HG03460 (cell line): ENCODE measurements around the gene PALM3.
A peak's percentile ranks its signal among the peaks of the same experiment; 100 is the strongest.

Experiments
- ATAC-seq: cut with Tn5 transposase; IDR thresholded peaks from one replicate; pipeline ENCODE4 v1.9.1; 2021; ENCODE audit not compliant: unreplicated experiment

PALM3 gene

GRCh38 chr19:14089662-14090508 is 28.0 kb upstream of the PALM3 start:
- ATAC-seq, result peak; percentile 11

- ATAC-seq, result no peak
Measured at GRCh38 chr19:14089412-14089661, 27.5 kb upstream of the PALM3 start.

GRCh38 chr19:14088634-14089411 is 26.9 kb upstream of the PALM3 start:
- no peak for ATAC-seq

- no peak for ATAC-seq
Measured at GRCh38 chr19:14086098-14086497, 24.2 kb upstream of the PALM3 start.

GRCh38 chr19:14085309-14085995 is 23.6 kb upstream of the PALM3 start, which contains the start of gene C19orf67:
Gene C19orf67 (minus strand): TSS chr19:14085783. CDS start chr19:14085627, 156 bp downstream.
- no peak for ATAC-seq

- no peak for ATAC-seq
Measured at GRCh38 chr19:14082675-14082960, 20.7 kb upstream of the PALM3 start.

- ATAC-seq, result peak; percentile 14
Measured at GRCh38 chr19:14081797-14082674, 20.2 kb upstream of the PALM3 start.

GRCh38 chr19:14080887-14081796 is 19.3 kb upstream of the PALM3 start:
- peak; percentile 73 for ATAC-seq

GRCh38 chr19:14078411-14078810 is 16.5 kb upstream of the PALM3 start:
- no peak for ATAC-seq

GRCh38 chr19:14073925-14074838 is 12.3 kb upstream of the PALM3 start:
- no peak for ATAC-seq

GRCh38 chr19:14073261-14073924 is 11.5 kb upstream of the PALM3 start:
- ATAC-seq, result peak; percentile 43

GRCh38 chr19:14072535-14073260 is 10.8 kb upstream of the PALM3 start, which contains the start of gene MISP3:
Gene MISP3 (plus strand): TSS chr19:14072786. CDS start chr19:14073310, 524 bp downstream.
- no peak for ATAC-seq

- no peak for ATAC-seq
Measured at GRCh38 chr19:14070268-14071050, 8.6 kb upstream of the PALM3 start.

- ATAC-seq, result no peak
Measured at GRCh38 chr19:14066134-14066533, 4.3 kb upstream of the PALM3 start.

- ATAC-seq, result no peak
Measured at GRCh38 chr19:14063105-14063504, 1.2 kb upstream of the PALM3 start.

GRCh38 chr19:14062558-14062855 is 631 bp upstream of the PALM3 start:
- no peak for ATAC-seq
